H1 (cell line): ENCODE measurements around the gene KLHL29. TPM values are rescaled to one million over a fixed set of nuclear protein-coding genes. Genes with fewer than 3 reads are reported as not detected.
A peak's percentile ranks its signal among the peaks of the same experiment; 100 is the strongest.

ENCODE experiments used
- CTCF ChIA-PET: fragments of 300-600 bp; sonication (Branson Sonifier 250); formaldehyde crosslinking; loops from one replicate; lab custom pipeline; 2021; ENCODE audit not compliant: partially characterized antibody; lab: Charles Lee
- POLR2A ChIA-PET: fragments of 300-600 bp; sonication (Branson Sonifier 250); formaldehyde crosslinking; loops from one replicate; lab custom pipeline; 2021; ENCODE audit warnings: inconsistent platforms; ENCODE audit not compliant: partially characterized antibody; lab: Charles Lee
- DNase-seq, 2 experiments: peaks; one replicate each; pipeline versions ENCODE4 v3.0.0 to v3.0.0-alpha.2; 2010 to 2022; ENCODE audit warnings: low spot score in 2 of 2, low read depth in 1 of 2, mixed read lengths in 1 of 2
- FAIRE-seq: peaks from 2 replicates; lab custom pipeline; 2011; peaks lifted over from hg19 to GRCh38; lab: Jason Lieb, UNC
- H2AFZ ChIP-seq: 2 replicates; pipeline ENCODE4 v1.8.1; 2012; ENCODE audit warnings: low read length, inconsistent platforms
- H2AK5ac ChIP-seq: 2 replicates; pipeline ENCODE4 v1.6.1; 2013; ENCODE audit warnings: low read depth, low read length
- H2BK120ac ChIP-seq: replicated peaks from 2 replicates; pipeline ENCODE3; 2013; ENCODE audit warnings: low read depth, low read length, inconsistent platforms
- H2BK12ac ChIP-seq: 2 replicates; pipeline ENCODE4 v1.6.1; 2013; ENCODE audit warnings: low read depth, low read length
- H2BK15ac ChIP-seq: 2 replicates; pipeline ENCODE4 v1.6.1; 2013; ENCODE audit warnings: low read length
- H2BK20ac ChIP-seq: 2 replicates; pipeline ENCODE4 v1.6.1; 2013; ENCODE audit warnings: low read length
- H2BK5ac ChIP-seq: 2 replicates; pipeline ENCODE4 v1.6.1; 2013; ENCODE audit warnings: low read depth, low read length
- H3K14ac ChIP-seq: 2 replicates; pipeline ENCODE4 v1.6.1; 2013; ENCODE audit warnings: inconsistent platforms; ENCODE audit not compliant: insufficient read length
- H3K18ac ChIP-seq: 2 replicates; pipeline ENCODE4 v1.6.1; 2013; ENCODE audit warnings: low read length; ENCODE audit errors: extremely low read depth
- H3K23ac ChIP-seq: 2 replicates; pipeline ENCODE4 v1.6.1; 2013; ENCODE audit warnings: inconsistent platforms; ENCODE audit not compliant: insufficient read length
- H3K23me2 ChIP-seq: 2 replicates; pipeline ENCODE4 v1.6.1; 2013; ENCODE audit warnings: low read depth, low read length
- H3K27ac ChIP-seq: 2 replicates; pipeline ENCODE4 v1.6.1; 2011; ENCODE audit warnings: low read depth, low read length, inconsistent platforms
- H3K27me3 ChIP-seq, 4 experiments: replicated peaks in 1 of 4; 1 replicate in 1 of 4; 2 replicates in 3 of 4; pipeline versions ENCODE4 v1.6.1 to v1.8.1; 2011 to 2013; ENCODE audit warnings: low read length in 3 of 4, mild to moderate bottlenecking in 3 of 4, inconsistent platforms in 2 of 4, mixed read lengths in 2 of 4, moderate library complexity in 1 of 4; ENCODE audit not compliant: control insufficient read depth in 3 of 4, insufficient read depth in 3 of 4; ENCODE audit errors: extremely low read depth in 1 of 4
- H3K36me3 ChIP-seq, 4 experiments: 2 replicates each; pipeline versions ENCODE4 v1.6.1 to v1.8.1; 2011 to 2013; ENCODE audit warnings: mild to moderate bottlenecking in 4 of 4, low read length in 3 of 4, moderate library complexity in 2 of 4, control low read depth in 1 of 4, inconsistent platforms in 1 of 4; ENCODE audit not compliant: insufficient read depth in 4 of 4, control insufficient read depth in 2 of 4
- H3K4ac ChIP-seq: replicated peaks from 2 replicates; pipeline ENCODE3; 2013; ENCODE audit warnings: low read length, low read depth, mixed read lengths, inconsistent platforms; ENCODE audit not compliant: insufficient read length
- H3K4me1 ChIP-seq, 4 experiments: replicated peaks in 1 of 4; 1 replicate in 1 of 4; 2 replicates in 3 of 4; pipeline versions ENCODE4 v1.6.1 to v1.8.1; 2011 to 2013; ENCODE audit warnings: low read length in 3 of 4, inconsistent platforms in 2 of 4, mixed read lengths in 1 of 4; ENCODE audit not compliant: insufficient read depth in 4 of 4, control insufficient read depth in 3 of 4
- H3K4me2 ChIP-seq, 2 experiments: 2 replicates each; pipeline versions ENCODE4 v1.6.1 to v1.8.1; 2011 to 2013; ENCODE audit warnings: low read depth in 2 of 2, low read length in 2 of 2, control low read depth in 1 of 2, inconsistent platforms in 1 of 2, mild to moderate bottlenecking in 1 of 2; ENCODE audit not compliant: insufficient read depth in 1 of 2
- H3K4me3 ChIP-seq, 4 experiments: fragments of 200-600, 300-600 bp in 1 of 4; sonication (generic), shearing (Covaris generic), sonication (Bioruptor Twin) in 1 of 4; 2 replicates each; pipeline versions ENCODE4 v1.5.1 to v1.8.1; 2011 to 2016; ENCODE audit warnings: low read length in 4 of 4, low read depth in 3 of 4, control low read depth in 2 of 4, inconsistent platforms in 2 of 4, mild to moderate bottlenecking in 2 of 4, mixed read lengths in 1 of 4, moderate library complexity in 1 of 4; ENCODE audit not compliant: insufficient read depth in 2 of 4; ENCODE audit errors: extremely low read depth in 1 of 4
- H3K56ac ChIP-seq: replicated peaks from 2 replicates; pipeline ENCODE3; 2013; ENCODE audit warnings: low read depth, mild to moderate bottlenecking, mixed read lengths, low read length, inconsistent platforms; ENCODE audit not compliant: insufficient read length
- H3K79me1 ChIP-seq: 2 replicates; pipeline ENCODE4 v1.6.1; 2013; ENCODE audit warnings: low read depth, low read length, control low read depth
- H3K79me2 ChIP-seq, 2 experiments: 2 replicates each; pipeline versions ENCODE4 v1.6.1 to v1.8.1; 2012 to 2013; ENCODE audit warnings: low read length in 2 of 2, mild to moderate bottlenecking in 2 of 2, inconsistent platforms in 1 of 2; ENCODE audit not compliant: insufficient read depth in 2 of 2, control insufficient read depth in 1 of 2
- H3K9ac ChIP-seq, 4 experiments: replicated peaks in 1 of 4; 1 replicate in 1 of 4; 2 replicates in 3 of 4; pipeline versions ENCODE4 v1.6.1 to v1.8.1; 2011 to 2013; ENCODE audit warnings: low read depth in 3 of 4, low read length in 3 of 4, control low read depth in 2 of 4, mild to moderate bottlenecking in 2 of 4, moderate library complexity in 2 of 4, inconsistent platforms in 1 of 4; ENCODE audit errors: extremely low read depth in 1 of 4
- H3K9me3 ChIP-seq, 2 experiments: 2 replicates each; pipeline versions ENCODE4 v1.6.1 to v1.8.1; 2012 to 2013; ENCODE audit warnings: mild to moderate bottlenecking in 2 of 2, moderate library complexity in 2 of 2, control low read depth in 1 of 2, inconsistent platforms in 1 of 2, low read depth in 1 of 2, low read length in 1 of 2, mixed read lengths in 1 of 2; ENCODE audit not compliant: insufficient read depth in 2 of 2
- H4K20me1 ChIP-seq, 2 experiments: replicated peaks in 1 of 2; 2 replicates each; pipeline versions ENCODE3 to v1.8.1; 2011 to 2013; ENCODE audit warnings: inconsistent platforms in 2 of 2, low read length in 2 of 2, mild to moderate bottlenecking in 1 of 2; ENCODE audit not compliant: insufficient read depth in 2 of 2, control insufficient read depth in 1 of 2
- H4K5ac ChIP-seq: 2 replicates; pipeline ENCODE4 v1.6.1; 2013; ENCODE audit warnings: low read length, low read depth, mixed read lengths, inconsistent platforms; ENCODE audit not compliant: insufficient read length
- H4K8ac ChIP-seq: 2 replicates; pipeline ENCODE4 v1.8.0; 2013; ENCODE audit warnings: mild to moderate bottlenecking, moderate library complexity, low read length, inconsistent platforms; ENCODE audit not compliant: insufficient read depth; ENCODE audit errors: extremely low read depth
- H4K91ac ChIP-seq: replicated peaks from 2 replicates; pipeline ENCODE3; 2013; ENCODE audit warnings: low read length, mixed read lengths, inconsistent platforms; ENCODE audit not compliant: insufficient read length
- PHF8 ChIP-seq: fragments of 200-600 bp; sonication (generic); conservative IDR thresholded peaks from 2 replicates; pipeline ENCODE4 v1.7.1; 2012; ENCODE audit warnings: low read depth, mild to moderate bottlenecking, inconsistent platforms, low read length, moderate library complexity
- SRF ChIP-seq: IDR thresholded peaks from 2 replicates; pipeline ENCODE4 v1.6.1; 2011; ENCODE audit warnings: mild to moderate bottlenecking, low read depth, low read length, moderate library complexity
- WGBS, 2 experiments: shearing (Covaris generic) in 1 of 2; methylation state at CpG; one replicate each; pipeline versions ENCODE4 v1.1.6 to v1.1.7; 2013 to 2015; ENCODE audit warnings: low lambda C conversion rate in 2 of 2, mixed read lengths in 2 of 2, inconsistent platforms in 1 of 2, low coverage in 1 of 2, missing lambda C conversion rate in 1 of 2; ENCODE audit not compliant: insufficient replicate concordance in 2 of 2, insufficient coverage in 1 of 2, insufficient read length in 1 of 2; ENCODE audit errors: extremely low coverage in 1 of 2, missing lambda C conversion rate in 1 of 2; 5-methylcytosine and 5-hydroxymethylcytosine counted together
- polyA plus RNA-seq, 7 experiments: library from polyadenylated mRNA; depleted of rRNA in 3 of 7; stranded (reverse) in 5 of 7; unstranded in 2 of 7; fragments of >200 nt in 5 of 7; fragments of 200-250 nt in 2 of 7; gene quantifications; 1 replicate in 5 of 7; 2 replicates in 1 of 7; 4 replicates in 1 of 7; pipeline versions ENCODE4 v1.2.1 to v1.2.3, GENCODE V29; 2011 to 2013; ENCODE audit warnings: missing spikeins in 2 of 7, mixed read lengths in 2 of 7
- total RNA-seq: library from RNA; stranded (reverse); fragmentation: NEBNext Ultra II Directional; extraction: Animal tissue kit (Norgen Biotek cat#: 25700); gene quantifications from 2 replicates; pipeline ENCODE4 v1.2.1, GENCODE V29; 2021

Gene KLHL29
- total and polyA plus RNA-seq, 2 of the 8 experiments (the other 6 are each of a cell fraction or from before 2014, with no cell fraction given), result 1.1 to 4.7 TPM

GRCh38 chr2:23548143-23548769, 163.3 kb downstream of the KLHL29 start:
- peak overlapping the region; percentile 75; the same call in 1 of the 2 replicates for H2AK5ac ChIP-seq
- H2BK12ac ChIP-seq, result peak overlapping the region; percentile 22; the same call in 1 of the 2 replicates
- H3K79me2 ChIP-seq, result no peaks in the 10 kb centered on the region
- H4K91ac ChIP-seq, result no peak overlapping the region
- no peak overlapping the region for H3K23ac ChIP-seq
- no peak overlapping the region; the same call in 1 of the 2 replicates for H4K8ac ChIP-seq
- H3K4me3 ChIP-seq, result no peak overlapping the region
- H4K20me1 ChIP-seq, result no peaks in the 10 kb centered on the region
- H3K23me2 ChIP-seq, result no peaks in the 10 kb centered on the region; the same call in 1 of the 2 replicates
- H3K4ac ChIP-seq, result no peak overlapping the region
- no peak overlapping the region for H3K27ac ChIP-seq
- ChIA-PET CTCF (interaction anchor here (1.0 to 1.4 kb wide), 2 partner anchors 12 to 18 kb away, joined by 3 to 5 read pairs; no protein-coding TSS in a partner anchor), POLR2A (no interaction called here)
- no peak overlapping the region for H2BK120ac ChIP-seq
- DNase-seq (no peak), FAIRE-seq (no peak)
- TF ChIP-seq PHF8 (no peak), SRF (no peak)
- no peak overlapping the region for H3K14ac ChIP-seq
- no peak overlapping the region for H3K4me2 ChIP-seq
- no peaks in the 10 kb centered on the region for H3K27me3 ChIP-seq
- peaks cover 0 to 5% (median 1%) of the 10 kb centered on the region in 4 experiments; a peak in 3 of 7 replicates for H3K4me1 ChIP-seq
- H2BK5ac ChIP-seq, result peak overlapping the region; percentile 61; the same call in 1 of the 2 replicates
- peak overlapping the region; percentile 95; the same call in 1 of the 2 replicates for H2BK15ac ChIP-seq
- H2AFZ ChIP-seq, result no peak overlapping the region
- no peak overlapping the region for H4K5ac ChIP-seq
- H3K9me3 ChIP-seq, result no peaks in the 10 kb centered on the region
- H3K36me3 ChIP-seq, result no peaks in the 10 kb centered on the region
- peak overlapping the region; percentile 60; the same call in 1 of the 2 replicates for H3K18ac ChIP-seq
- no peak overlapping the region for H2BK20ac ChIP-seq
- H3K79me1 ChIP-seq, result no peaks in the 10 kb centered on the region
- H3K56ac ChIP-seq, result no peak overlapping the region
- WGBS, 2 experiments, result 91% methylated on average over 14 of the region's 14 CpGs; no CpG with 5 or more reads in 1 of the 2 experiments
- H3K9ac ChIP-seq, result no peak overlapping the region; a peak in 1 of 7 replicates
